ENCODE measurements around the gene OARD1. TPM values are rescaled to one million over a fixed set of nuclear protein-coding genes. Genes with fewer than 3 reads are reported as not detected.

OARD1 gene
- total RNA-seq, 1 experiment from 2014 or later = 12.1 TPM

- Histone ChIP-seq H3K9me3 (ENCODE audit: low read length) (no peaks in the 10 kb centered on the region), H2AFZ (ENCODE audit: low read length) (peak overlapping the region; percentile 98), H3K9me2 (replicated peaks; ENCODE audit: low read length) (no peaks in the 10 kb centered on the region), H3K27ac (ENCODE audit: low read length) (peak overlapping the region; percentile 31; the same call in 1 of the 2 replicates), H3K79me2 (ENCODE audit: low read length) (0 out of 2 replicates have a peak, but pooled peaks cover 5% of the 10 kb centered on the region), H3F3A (ENCODE audit: low read length, unreplicated experiment) (no peaks in the 10 kb centered on the region), H3K36me3 (ENCODE audit: low read depth, low read length) (no peaks in the 10 kb centered on the region), H3K27me3 (ENCODE audit: low read length) (no peaks in the 10 kb centered on the region), H3K4me1 (ENCODE audit: insufficient read depth, low read length) (peaks cover 20% of the 10 kb centered on the region), H3K9ac (ENCODE audit: low read length) (peak overlapping the region; percentile 77), H3K4me3 (ENCODE audit: low read length) (peak overlapping the region; percentile 69), H4K20me1 (ENCODE audit: low read length) (no peaks in the 10 kb centered on the region), H3K4me2 (ENCODE audit: low read length) (peak overlapping the region; percentile 87)
- ChIA-PET POLR2A (ENCODE audit: unreplicated experiment) (interaction anchor here (0.5 to 1.0 kb wide), 2 partner anchors 44 kb away, joined by 3 read pairs; partner anchors contain the start of genes NFYA and OARD1), CTCF (interaction anchor here (1.2 to 1.7 kb wide), 2 partner anchors 32 to 134 kb away, joined by 7 to 13 read pairs; no protein-coding TSS in a partner anchor)
- DNase-seq (peak; percentile 28), ATAC-seq (peak; percentile 56)
- intact Hi-C loops (cut with micrococcal nuclease) = loop anchor here (1.0 to 2.0 kb wide), 3 partner anchors 22 to 133 kb away; no protein-coding TSS in a partner anchor
- no peak for TF ChIP-seq EZH2phosphoT487 (IDR thresholded peaks at IDR 0.05; ENCODE audit: borderline replicate concordance, low read length)
- TF ChIP-seq EZH2 (IDR thresholded peaks at IDR 0.05; ENCODE audit: low read length, unreplicated experiment) = no peak
- TF ChIP-seq CTCF (conservative IDR thresholded peaks at IDR 0.05; ENCODE audit: low read depth, low read length) = no peak
- BruUV-seq (replicated peaks) = TSS peak; percentile 46
These were observed 43.4 kb downstream of the OARD1 start for GRCh38 chr6:41028561-41029412.

- H3K79me2 ChIP-seq (ENCODE audit: low read length) = 0 out of 2 replicates have a peak, but pooled peaks cover 5% of the 10 kb centered on the region
- H3K27me3 ChIP-seq (ENCODE audit: low read length) = no peaks in the 10 kb centered on the region
- H3K27ac ChIP-seq (ENCODE audit: low read length) = peak overlapping the region; percentile 31; the same call in 1 of the 2 replicates
- H3K4me3 ChIP-seq (ENCODE audit: low read length) = peak overlapping the region; percentile 69
- peaks cover 28% of the 10 kb centered on the region for H3K4me1 ChIP-seq (ENCODE audit: insufficient read depth, low read length)
- H3K9me3 ChIP-seq (ENCODE audit: low read length) = no peaks in the 10 kb centered on the region
- peak overlapping the region; percentile 87 for H3K4me2 ChIP-seq (ENCODE audit: low read length)
- peak overlapping the region; percentile 98 for H2AFZ ChIP-seq (ENCODE audit: low read length)
- H3K9me2 ChIP-seq (replicated peaks; ENCODE audit: low read length) = no peaks in the 10 kb centered on the region
- DNase-seq (peak; percentile 87), ATAC-seq (peak; percentile 84)
- no peaks in the 10 kb centered on the region for H3F3A ChIP-seq (ENCODE audit: low read length, unreplicated experiment)
- H4K20me1 ChIP-seq (ENCODE audit: low read length) = no peaks in the 10 kb centered on the region
- ChIA-PET POLR2A (ENCODE audit: unreplicated experiment) (interaction anchor here (0.6 to 1.0 kb wide), 3 partner anchors 44 to 230 kb away, joined by 3 to 7 read pairs (median 3); partner anchors contain the start of genes NFYA and OARD1), CTCF (interaction anchor here (0.5 to 1.7 kb wide), 6 partner anchors 31 to 175 kb away, joined by 3 to 13 read pairs (median 5); no protein-coding TSS in a partner anchor)
- TF ChIP-seq EZH2phosphoT487 (IDR thresholded peaks at IDR 0.05; ENCODE audit: borderline replicate concordance, low read length) (no peak), EZH2 (IDR thresholded peaks at IDR 0.05; ENCODE audit: low read length, unreplicated experiment) (no peak), CTCF (conservative IDR thresholded peaks at IDR 0.05; ENCODE audit: low read depth, low read length) (peak; percentile 98)
- no peaks in the 10 kb centered on the region for H3K36me3 ChIP-seq (ENCODE audit: low read depth, low read length)
- peak overlapping the region; percentile 77 for H3K9ac ChIP-seq (ENCODE audit: low read length)
- intact Hi-C loops (cut with micrococcal nuclease) = loop anchor here (1.0 to 2.0 kb wide), 3 partner anchors 22 to 133 kb away; no protein-coding TSS in a partner anchor
- BruUV-seq (replicated peaks) = no TSS peak
These were observed 44.2 kb downstream of the OARD1 start for GRCh38 chr6:41027799-41028560.
